GM18909 (cell line): ENCODE measurements around the gene SH3BP4.
"Not testable (repeated sequence)": the region's sequence is repeated elsewhere in the genome, so short reads cannot be mapped to it uniquely, and the experiment has no call there.

Experiments used
- ATAC-seq: cut with Tn5 transposase; IDR thresholded peaks from one replicate; pipeline ENCODE4 v1.9.1; 2021; ENCODE audit warnings: mild to moderate bottlenecking; ENCODE audit not compliant: unreplicated experiment, poor library complexity

Gene SH3BP4

GRCh38 chr2:235006986-235007385 lies 55.2 kb downstream of the SH3BP4 start:
- no peak for ATAC-seq

GRCh38 chr2:235007664-235008457 lies 56.0 kb downstream of the SH3BP4 start:
- no peak for ATAC-seq

GRCh38 chr2:235008584-235009044 lies 56.8 kb downstream of the SH3BP4 start:
- no peak for ATAC-seq

DNA sequence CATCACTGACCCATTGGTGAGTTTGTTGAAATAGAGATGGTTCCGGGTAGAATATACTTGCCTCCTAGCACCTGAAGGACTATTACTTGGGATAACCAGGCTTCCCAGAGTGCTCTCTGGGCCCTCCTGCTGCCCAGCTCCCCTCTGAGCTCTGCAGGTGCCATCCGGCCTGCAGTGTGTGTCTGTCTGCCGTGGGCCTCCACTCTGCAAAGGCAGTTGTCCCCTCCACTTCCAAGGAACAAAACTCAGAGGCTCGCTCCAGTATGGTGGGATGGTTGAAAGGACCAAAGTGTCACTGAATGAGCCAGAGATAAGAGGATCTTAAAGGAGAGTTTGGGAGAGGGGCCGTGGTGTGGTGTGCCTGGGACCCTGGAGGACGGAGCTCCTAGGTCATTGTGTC lies 57.3 kb downstream of the SH3BP4 start:
- no peak for ATAC-seq

GRCh38 chr2:235010117-235010714 lies 58.4 kb downstream of the SH3BP4 start:
- no peak for ATAC-seq

DNA sequence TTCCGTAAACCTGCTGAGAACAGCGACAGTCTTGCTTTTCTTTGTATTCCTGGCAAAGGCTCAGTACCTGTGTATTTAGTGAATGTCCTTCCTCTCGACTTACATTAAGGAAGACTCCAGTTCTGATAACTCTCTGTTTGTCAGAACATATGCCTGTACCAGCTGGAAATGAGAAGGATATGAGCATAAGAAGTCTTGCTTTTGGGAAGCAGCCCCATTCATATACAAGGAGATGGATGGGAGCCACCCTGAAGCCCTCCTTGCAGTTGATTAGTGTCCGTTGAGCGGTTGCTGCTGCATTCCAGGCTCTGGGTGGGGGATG lies 59.8 kb downstream of the SH3BP4 start:
- no peak for ATAC-seq

DNA sequence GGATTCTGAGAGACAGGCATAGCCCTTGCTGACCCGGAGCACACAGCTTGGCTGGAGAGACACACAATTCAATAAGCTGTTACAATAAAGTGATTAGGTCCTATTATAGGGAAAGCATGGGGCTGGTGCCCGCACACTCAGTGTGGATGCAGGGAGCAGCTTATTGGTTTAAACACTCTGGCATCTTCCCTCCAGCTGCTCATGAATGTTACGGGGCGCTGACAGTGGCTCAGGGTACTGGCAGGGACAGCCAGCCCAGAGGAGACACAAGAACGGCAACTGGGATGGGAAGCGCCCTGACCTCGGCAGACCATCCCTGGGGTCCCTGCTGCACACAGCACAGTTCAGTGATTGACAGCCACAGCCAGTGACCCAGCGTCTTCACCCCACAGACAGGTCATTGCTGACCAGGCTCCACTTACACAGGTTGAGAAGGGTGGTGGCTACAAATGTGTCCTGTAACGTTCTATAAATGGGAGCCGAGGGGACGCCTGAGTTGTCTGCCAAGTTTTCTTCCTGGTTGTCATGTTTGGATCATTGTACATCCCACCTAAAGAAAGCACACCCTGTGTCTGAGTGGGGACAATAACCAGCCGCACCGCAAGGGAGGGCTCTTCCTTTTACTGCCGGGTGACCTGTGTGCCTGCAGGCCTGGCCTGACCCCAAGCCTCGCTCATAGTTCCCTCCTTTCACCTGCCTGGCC lies 60.3 kb downstream of the SH3BP4 start:
- no peak for ATAC-seq

GRCh38 chr2:235017441-235017840 lies 65.6 kb downstream of the SH3BP4 start:
- no peak for ATAC-seq

- no peak for ATAC-seq
Observed at GRCh38 chr2:235018838-235019237, 67.0 kb downstream of the SH3BP4 start.

DNA sequence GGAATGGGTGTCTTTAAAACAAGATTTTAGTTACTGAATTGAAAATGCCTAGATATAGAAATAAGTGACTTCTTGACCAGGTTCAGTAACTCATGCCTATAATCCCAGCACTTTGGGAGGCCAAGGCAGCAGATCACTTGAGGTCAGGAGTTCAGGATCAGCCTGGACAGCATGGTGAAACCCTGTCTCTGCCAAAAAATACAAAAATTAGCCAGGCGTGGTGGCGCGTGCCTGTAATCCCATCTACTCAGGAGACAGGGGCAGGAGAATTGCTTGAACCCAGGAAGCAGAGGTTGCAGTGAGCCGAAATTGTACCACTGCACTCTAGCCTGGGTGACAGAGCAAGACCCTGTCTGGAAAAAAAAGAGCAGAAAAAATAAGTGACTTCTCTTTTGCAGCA lies 68.3 kb downstream of the SH3BP4 start:
- not testable (repeated sequence) for ATAC-seq

DNA sequence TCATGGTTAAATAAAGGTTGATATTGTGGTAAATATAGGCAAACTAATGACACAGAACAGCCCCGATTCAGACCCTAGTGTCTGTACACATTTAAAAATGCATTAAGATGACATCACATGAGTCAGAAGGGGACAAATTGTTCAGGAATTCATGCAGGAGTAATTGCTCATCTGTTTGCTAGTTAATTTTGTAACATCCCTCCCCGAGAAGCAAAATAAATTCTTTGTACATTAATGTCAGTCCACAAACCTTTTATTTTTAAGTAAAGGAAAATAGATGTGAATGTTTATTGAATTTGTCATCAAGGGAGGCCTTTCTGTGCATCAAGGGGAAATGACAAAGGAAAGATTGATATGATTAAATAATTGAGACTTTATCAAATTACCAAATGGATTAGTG lies 69.9 kb downstream of the SH3BP4 start:
- ATAC-seq = no peak

DNA sequence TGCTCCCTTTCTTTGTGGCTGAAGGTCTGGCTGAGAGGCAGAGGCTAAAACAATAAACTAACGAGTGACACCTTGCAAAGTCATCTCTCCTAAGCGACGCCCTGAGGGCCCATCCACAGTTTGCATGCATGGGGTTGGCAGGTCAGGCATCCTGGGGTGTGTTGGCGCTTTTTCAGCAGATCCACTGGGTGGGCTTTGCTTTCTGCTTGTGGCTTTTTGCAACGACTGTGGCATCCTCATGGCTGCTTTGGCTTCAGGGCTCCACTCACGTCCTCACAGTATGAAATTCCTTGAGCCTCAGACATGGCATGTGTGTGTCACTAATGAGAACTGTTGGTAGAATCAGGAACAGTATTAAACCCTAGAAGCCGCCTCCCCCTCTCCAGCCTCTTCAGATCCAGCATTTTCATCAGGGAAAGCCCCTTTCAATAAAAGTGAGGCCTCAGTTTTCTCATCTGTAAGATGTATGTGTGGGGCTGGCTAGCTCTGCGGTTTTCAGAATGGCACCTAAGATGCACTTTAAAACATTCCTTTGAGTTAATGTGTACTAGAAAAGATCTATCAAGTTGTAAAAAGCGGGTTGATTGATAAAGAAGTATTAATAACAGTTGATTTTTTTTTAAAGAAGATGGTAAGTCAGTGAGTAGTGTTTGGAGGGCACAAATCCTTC lies 72.5 kb downstream of the SH3BP4 start:
- no peak for ATAC-seq

- ATAC-seq = no peak
Observed at GRCh38 chr2:235024931-235025773, 73.3 kb downstream of the SH3BP4 start.

DNA sequence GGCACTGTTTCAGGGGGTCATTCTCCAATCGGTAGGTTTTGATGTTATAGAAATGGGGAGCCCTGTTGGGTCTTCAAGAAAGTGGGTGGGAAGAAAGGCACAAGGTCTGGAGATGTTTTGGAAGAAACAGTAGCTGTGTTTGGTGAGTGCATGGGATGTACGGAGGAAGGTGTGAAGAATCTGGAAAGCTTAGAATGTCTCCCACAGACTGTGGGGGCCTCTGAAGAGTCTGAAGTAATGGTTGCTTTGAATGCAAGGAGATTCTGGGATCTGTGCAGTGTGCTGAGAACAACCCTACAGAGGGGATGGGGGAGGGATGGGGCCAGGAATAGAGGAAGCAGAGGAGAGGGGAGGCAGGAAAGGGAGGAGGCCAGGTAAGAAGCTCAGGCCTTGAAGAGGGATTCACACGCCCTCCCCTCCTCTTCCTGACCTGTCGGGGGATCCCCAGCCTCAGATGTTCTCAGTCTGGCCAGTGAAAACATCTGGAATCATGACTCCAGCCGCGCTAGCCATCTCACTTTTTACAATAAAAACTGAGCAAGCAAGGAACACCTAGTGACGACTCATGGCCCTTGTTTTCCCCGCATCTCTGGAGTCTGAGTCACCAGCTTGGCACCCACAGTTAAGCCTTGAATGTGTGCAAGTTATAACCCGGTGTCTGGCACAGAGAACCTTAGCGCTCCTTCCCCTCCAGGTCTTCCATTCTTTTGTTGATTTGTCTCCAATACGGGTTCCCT lies 74.2 kb downstream of the SH3BP4 start:
- ATAC-seq = no peak

GRCh38 chr2:235026649-235027557 lies 75.1 kb downstream of the SH3BP4 start:
- ATAC-seq = no peak

- ATAC-seq = no peak
Observed at GRCh38 chr2:235027558-235028214, 75.9 kb downstream of the SH3BP4 start.

GRCh38 chr2:235028646-235029045 lies 76.8 kb downstream of the SH3BP4 start:
- ATAC-seq = no peak

GRCh38 chr2:235029054-235029453 lies 77.2 kb downstream of the SH3BP4 start:
- no peak for ATAC-seq
